HUES48 (cell line): ENCODE results near the gene HIRA.

ENCODE experiments used
- H3K27ac ChIP-seq: one replicate; pipeline ENCODE4 v1.7.0; 2013; ENCODE audit warnings: low read depth, low read length, inconsistent platforms
- H3K27me3 ChIP-seq: 2 replicates; pipeline ENCODE4 v1.6.1; 2013; ENCODE audit warnings: mild to moderate bottlenecking, low read length; ENCODE audit not compliant: control insufficient read depth, insufficient read depth
- H3K36me3 ChIP-seq: 2 replicates; pipeline ENCODE4 v1.6.1; 2013; ENCODE audit warnings: low read length; ENCODE audit not compliant: control insufficient read depth, insufficient read depth
- H3K4me1 ChIP-seq: 2 replicates; pipeline ENCODE4 v1.6.1; 2013; ENCODE audit warnings: mild to moderate bottlenecking, low read length; ENCODE audit not compliant: control insufficient read depth, insufficient read depth
- H3K4me3 ChIP-seq: 2 replicates; pipeline ENCODE4 v1.5.1; 2013; ENCODE audit warnings: mild to moderate bottlenecking, low read depth, low read length
- H3K9ac ChIP-seq: 2 replicates; pipeline ENCODE4 v1.6.1; 2013; ENCODE audit warnings: mild to moderate bottlenecking, low read depth, low read length, moderate library complexity
- H3K9me3 ChIP-seq: 2 replicates; pipeline ENCODE4 v1.6.1; 2013; ENCODE audit warnings: low read length; ENCODE audit not compliant: control insufficient read depth, insufficient read depth

Gene HIRA

GRCh38 chr22:19405133-19405532 is 26.4 kb downstream of the HIRA start:
- Histone ChIP-seq H3K27ac (no peak overlapping the region), H3K4me3 (no peak overlapping the region), H3K27me3 (no peaks in the 10 kb centered on the region), H3K36me3 (peaks cover 80% of the 10 kb centered on the region), H3K9ac (no peak overlapping the region), H3K9me3 (no peaks in the 10 kb centered on the region), H3K4me1 (no peaks in the 10 kb centered on the region)

- Histone ChIP-seq H3K36me3 (peaks cover 80% of the 10 kb centered on the region), H3K9ac (no peak overlapping the region), H3K4me3 (no peak overlapping the region), H3K4me1 (no peaks in the 10 kb centered on the region), H3K27ac (no peak overlapping the region), H3K9me3 (no peaks in the 10 kb centered on the region), H3K27me3 (no peaks in the 10 kb centered on the region)
Observed at GRCh38 chr22:19404676-19405075, 26.9 kb downstream of the HIRA start.

GRCh38 chr22:19402642-19403191 is 28.8 kb downstream of the HIRA start:
- Histone ChIP-seq H3K27me3 (no peaks in the 10 kb centered on the region), H3K4me3 (no peak overlapping the region), H3K36me3 (peaks cover 82% of the 10 kb centered on the region), H3K9me3 (no peaks in the 10 kb centered on the region), H3K4me1 (no peaks in the 10 kb centered on the region), H3K9ac (no peak overlapping the region), H3K27ac (no peak overlapping the region)

- H3K36me3 ChIP-seq: peaks cover 82% of the 10 kb centered on the region
- H3K9ac ChIP-seq: no peak overlapping the region
- H3K4me3 ChIP-seq: no peak overlapping the region
- no peak overlapping the region for H3K27ac ChIP-seq
- no peaks in the 10 kb centered on the region for H3K9me3 ChIP-seq
- no peaks in the 10 kb centered on the region for H3K27me3 ChIP-seq
- no peaks in the 10 kb centered on the region for H3K4me1 ChIP-seq
Observed at GRCh38 chr22:19401483-19401882, 30.1 kb downstream of the HIRA start.

- H3K9ac ChIP-seq: no peak overlapping the region
- no peaks in the 10 kb centered on the region for H3K4me1 ChIP-seq
- no peaks in the 10 kb centered on the region for H3K9me3 ChIP-seq
- H3K36me3 ChIP-seq: peaks cover 82% of the 10 kb centered on the region
- no peaks in the 10 kb centered on the region for H3K27me3 ChIP-seq
- H3K27ac ChIP-seq: no peak overlapping the region
- H3K4me3 ChIP-seq: no peak overlapping the region
Observed at GRCh38 chr22:19400881-19401280, 30.7 kb downstream of the HIRA start.

- H3K9me3 ChIP-seq: no peaks in the 10 kb centered on the region
- no peak overlapping the region for H3K27ac ChIP-seq
- H3K4me1 ChIP-seq: no peaks in the 10 kb centered on the region
- H3K4me3 ChIP-seq: no peak overlapping the region
- peaks cover 84% of the 10 kb centered on the region for H3K36me3 ChIP-seq
- no peaks in the 10 kb centered on the region for H3K27me3 ChIP-seq
- H3K9ac ChIP-seq: no peak overlapping the region
Observed at GRCh38 chr22:19398652-19399051, 32.9 kb downstream of the HIRA start.

- Histone ChIP-seq H3K9me3 (no peaks in the 10 kb centered on the region), H3K4me1 (no peaks in the 10 kb centered on the region), H3K36me3 (peaks cover 88% of the 10 kb centered on the region), H3K27me3 (no peaks in the 10 kb centered on the region), H3K27ac (no peak overlapping the region), H3K9ac (no peak overlapping the region), H3K4me3 (no peak overlapping the region)
Observed at GRCh38 chr22:19398206-19398605, 33.3 kb downstream of the HIRA start.

GRCh38 chr22:19397734-19398104 is 33.8 kb downstream of the HIRA start:
- Histone ChIP-seq H3K27ac (no peak overlapping the region), H3K36me3 (peaks cover 93% of the 10 kb centered on the region), H3K4me1 (no peaks in the 10 kb centered on the region), H3K9ac (no peak overlapping the region), H3K4me3 (no peak overlapping the region), H3K27me3 (no peaks in the 10 kb centered on the region), H3K9me3 (no peaks in the 10 kb centered on the region)

- Histone ChIP-seq H3K36me3 (peaks cover 94% of the 10 kb centered on the region), H3K27ac (no peak overlapping the region), H3K9me3 (no peaks in the 10 kb centered on the region), H3K27me3 (no peaks in the 10 kb centered on the region), H3K4me3 (no peak overlapping the region), H3K4me1 (no peaks in the 10 kb centered on the region), H3K9ac (no peak overlapping the region)
Observed at GRCh38 chr22:19396934-19397733, 34.4 kb downstream of the HIRA start.

- Histone ChIP-seq H3K9me3 (no peaks in the 10 kb centered on the region), H3K4me3 (no peak overlapping the region), H3K36me3 (peaks cover 98% of the 10 kb centered on the region), H3K4me1 (no peaks in the 10 kb centered on the region), H3K27me3 (no peaks in the 10 kb centered on the region), H3K9ac (no peak overlapping the region), H3K27ac (no peak overlapping the region)
Observed at GRCh38 chr22:19396561-19396933, 35.0 kb downstream of the HIRA start.

- no peak overlapping the region for H3K27ac ChIP-seq
- H3K9me3 ChIP-seq: no peaks in the 10 kb centered on the region
- no peaks in the 10 kb centered on the region for H3K4me1 ChIP-seq
- no peaks in the 10 kb centered on the region for H3K27me3 ChIP-seq
- H3K9ac ChIP-seq: no peak overlapping the region
- peaks cover 97% of the 10 kb centered on the region for H3K36me3 ChIP-seq
- no peak overlapping the region for H3K4me3 ChIP-seq
Observed at GRCh38 chr22:19395276-19395675, 36.3 kb downstream of the HIRA start.
